ENCODE results near the gene HSD17B12.

DNA sequence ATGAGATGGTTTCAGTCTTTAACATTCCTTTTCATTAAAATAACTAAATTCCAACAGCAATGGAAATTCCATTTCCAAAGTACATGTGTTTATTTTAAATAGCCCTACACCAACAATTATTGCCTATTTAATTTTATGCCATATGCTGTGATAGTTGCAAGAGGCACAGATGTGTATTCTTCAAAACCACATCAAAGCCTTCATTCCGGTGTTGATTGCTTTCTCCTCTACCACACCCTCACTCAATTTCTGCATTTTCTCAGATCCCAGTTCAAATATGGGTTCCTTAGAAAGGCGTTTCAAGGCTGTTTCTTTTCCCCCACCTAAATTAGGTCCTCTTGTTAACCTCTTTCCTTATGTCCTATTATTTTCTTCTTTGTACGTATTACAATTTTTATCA lies 6.0 kb upstream of the HSD17B12 start:
- no peak for TF ChIP-seq CTCF (IDR thresholded peaks at IDR 0.05)
- no peak for TF ChIP-seq POLR2A (IDR thresholded peaks at IDR 0.05)
